Uterus (tissue), 4 donors: Measurements from ENCODE around the gene IL16. TPM values are rescaled to one million over a fixed set of nuclear protein-coding genes. Genes with fewer than 3 reads are reported as not detected.
A peak's percentile ranks its signal among the peaks of the same experiment; 100 is the strongest.

Source experiments
- DNase-seq, 2 donors: peaks; one replicate each; pipeline ENCODE4 v3.0.0-alpha.2; 2019 to 2020
- H3K27ac ChIP-seq, 2 donors: fragments of 200-600 bp; sonication (generic); 1 replicate in 1 of 2; 2 replicates in 1 of 2; pipeline ENCODE4 v1.5.1; 2016 to 2018
- H3K27me3 ChIP-seq, 2 donors: fragments of 200-600 bp; sonication (generic); one replicate each; pipeline ENCODE4 v1.5.1; 2018 to 2019; ENCODE audit warnings: control low read depth in 1 of 2
- H3K36me3 ChIP-seq, 2 donors: fragments of 200-600 bp; sonication (generic); one replicate each; pipeline ENCODE4 v1.5.1; 2019; ENCODE audit warnings: control low read depth in 1 of 2
- H3K4me1 ChIP-seq, 2 donors: fragments of 200-600 bp; sonication (generic); one replicate each; pipeline ENCODE4 v1.5.1; 2018 to 2019; ENCODE audit warnings: control low read depth in 1 of 2
- H3K4me3 ChIP-seq, 2 donors: fragments of 200-600 bp; sonication (generic); 1 replicate in 1 of 2; 2 replicates in 1 of 2; pipeline ENCODE4 v1.5.1; 2018 to 2019; ENCODE audit warnings: mild to moderate bottlenecking in 1 of 2
- H3K9me3 ChIP-seq, 2 donors: fragments of 200-600 bp; sonication (generic); one replicate each; pipeline ENCODE4 v1.5.1; 2019; ENCODE audit warnings: control low read depth in 1 of 2
- CTCF ChIP-seq, 4 experiments: fragments of 200-600 bp in 2 of 4; fragments of 450-650 bp in 2 of 4; sonication (generic) in 2 of 4; IDR thresholded peaks; one replicate each; pipeline ENCODE4 v1.5.1; 2016 to 2019; ENCODE audit warnings: antibody characterized with exemption in 4 of 4, mild to moderate bottlenecking in 2 of 4, moderate library complexity in 1 of 4
- POLR2A ChIP-seq, 2 donors: fragments of 450-650 bp; IDR thresholded peaks; one replicate each; pipeline ENCODE4 v1.6.1; 2016; ENCODE audit warnings: antibody characterized with exemption in 2 of 2, mild to moderate bottlenecking in 1 of 2, moderate library complexity in 1 of 2
- intact Hi-C: fragments of 100-400 bp; cut with DNase I; formaldehyde crosslinking; loops from one replicate; pipeline ENCODE4 v1.15.1; 2023; ENCODE audit warnings: low total_unique reads
- total RNA-seq, 4 donors: library from RNA; depleted of rRNA in 3 of 4; stranded (reverse); fragments of >200 nt in 3 of 4; gene quantifications; one replicate each; pipeline versions ENCODE4 v1.1.0 to v1.2.4, GENCODE V29; 2014 to 2023
- donor health status: DM: yes; HTN: yes; CAD: no.

Gene IL16
- total RNA-seq, 4 donors from 2014 or later: 16.6 to 69.2 (median 23.1) TPM

GRCh38 chr15:81360491-81360890, 163.8 kb downstream of the IL16 start:
- no peak overlapping the region for H3K4me3 ChIP-seq
- H3K4me1 ChIP-seq: peaks cover 0 to 4% of the 10 kb centered on the region in 2 donors
- TF ChIP-seq CTCF (IDR thresholded peaks at IDR 0.05) (no peak), POLR2A (IDR thresholded peaks at IDR 0.05) (no peak)
- no peak for DNase-seq
- no peaks in the 10 kb centered on the region for H3K9me3 ChIP-seq
- H3K27ac ChIP-seq: no peak overlapping the region
- intact Hi-C loops: no loop called here
- no peaks in the 10 kb centered on the region for H3K27me3 ChIP-seq
- no peaks in the 10 kb centered on the region for H3K36me3 ChIP-seq

GRCh38 chr15:81361891-81362290, 165.2 kb downstream of the IL16 start:
- Histone ChIP-seq H3K27ac (no peak overlapping the region), H3K4me1 (peaks cover 0 to 4% of the 10 kb centered on the region in 2 donors), H3K4me3 (no peak overlapping the region), H3K27me3 (no peaks in the 10 kb centered on the region), H3K36me3 (no peaks in the 10 kb centered on the region), H3K9me3 (no peaks in the 10 kb centered on the region)
- intact Hi-C loops: no loop called here
- DNase-seq: no peak
- no peak for TF ChIP-seq POLR2A (IDR thresholded peaks at IDR 0.05)
- TF ChIP-seq CTCF (IDR thresholded peaks at IDR 0.05): no peak

- Histone ChIP-seq H3K9me3 (no peaks in the 10 kb centered on the region), H3K36me3 (no peaks in the 10 kb centered on the region), H3K4me1 (peaks cover 0 to 4% of the 10 kb centered on the region in 2 donors), H3K27me3 (no peaks in the 10 kb centered on the region), H3K27ac (no peak overlapping the region), H3K4me3 (no peak overlapping the region)
- intact Hi-C loops: no loop called here
- DNase-seq: no peak
- TF ChIP-seq CTCF (IDR thresholded peaks at IDR 0.05): no peak
- TF ChIP-seq POLR2A (IDR thresholded peaks at IDR 0.05): no peak
These were observed 166.1 kb downstream of the IL16 start for GRCh38 chr15:81362790-81363189.

GRCh38 chr15:81363276-81363675, 166.6 kb downstream of the IL16 start:
- no peaks in the 10 kb centered on the region for H3K36me3 ChIP-seq
- H3K27me3 ChIP-seq: no peaks in the 10 kb centered on the region
- H3K9me3 ChIP-seq: no peaks in the 10 kb centered on the region
- intact Hi-C loops: no loop called here
- H3K27ac ChIP-seq: peak overlapping the region in 1 of 2 donors; percentile 23
- TF ChIP-seq POLR2A (IDR thresholded peaks at IDR 0.05) (no peak), CTCF (IDR thresholded peaks at IDR 0.05) (no peak)
- DNase-seq: no peak
- H3K4me1 ChIP-seq: peaks cover 0 to 4% of the 10 kb centered on the region in 2 donors
- H3K4me3 ChIP-seq: no peak overlapping the region

Other genes with a start within 250 kb of the IL16 start
- gene MESD, start 207.1 kb upstream of the IL16 start, total RNA-seq: 10 to 100 TPM; 23.6 to 48.7 (median 27.7) TPM
- gene TLNRD1, start 196.0 kb upstream of the IL16 start, total RNA-seq: 10 to 100 TPM; 10.1 to 22.4 (median 17.8) TPM
- gene CFAP161, start 62.6 kb upstream of the IL16 start, total RNA-seq: 1 to 10 TPM in 2 of 4 donors, not detected in 2; 2.8 to 3.3 TPM
- gene STARD5, start 127.3 kb downstream of the IL16 start, total RNA-seq: 10 to 100 TPM in 3 of 4 donors, 1 to 10 TPM in 1; 8.5 to 20.6 (median 19.7) TPM
- gene TMC3, start 177.3 kb downstream of the IL16 start, total RNA-seq: under 1 TPM in 1 of 4 donors, not detected in 3; 0.14 TPM